GM21423 (cell line): Measurements from ENCODE around the gene CACNA2D3.

Experiments used
- ATAC-seq: cut with Tn5 transposase; IDR thresholded peaks from one replicate; pipeline ENCODE4 v1.9.1; 2021; ENCODE audit warnings: mild to moderate bottlenecking, moderate library complexity; ENCODE audit not compliant: unreplicated experiment

The CACNA2D3 gene

GRCh38 chr3:54213907-54214306 lies 91.6 kb downstream of the CACNA2D3 start:
- ATAC-seq, result no peak

- ATAC-seq, result no peak
Observed at GRCh38 chr3:54214845-54215244, 92.5 kb downstream of the CACNA2D3 start.

GRCh38 chr3:54215521-54215920 lies 93.2 kb downstream of the CACNA2D3 start:
- no peak for ATAC-seq

GRCh38 chr3:54217828-54218227 lies 95.5 kb downstream of the CACNA2D3 start:
- no peak for ATAC-seq

GRCh38 chr3:54222316-54222715 lies 100.0 kb downstream of the CACNA2D3 start:
- ATAC-seq, result no peak

GRCh38 chr3:54223063-54223462 lies 100.7 kb downstream of the CACNA2D3 start:
- ATAC-seq, result no peak

GRCh38 chr3:54225841-54226528 lies 103.6 kb downstream of the CACNA2D3 start:
- no peak for ATAC-seq

GRCh38 chr3:54228806-54229205 lies 106.5 kb downstream of the CACNA2D3 start:
- ATAC-seq, result no peak

GRCh38 chr3:54232618-54233017 lies 110.3 kb downstream of the CACNA2D3 start:
- no peak for ATAC-seq

GRCh38 chr3:54235998-54236397 lies 113.6 kb downstream of the CACNA2D3 start:
- ATAC-seq, result no peak

- no peak for ATAC-seq
Observed at GRCh38 chr3:54237109-54237508, 114.8 kb downstream of the CACNA2D3 start.

GRCh38 chr3:54237788-54238502 lies 115.6 kb downstream of the CACNA2D3 start:
- ATAC-seq, result no peak

- no peak for ATAC-seq
Observed at GRCh38 chr3:54240309-54240708, 118.0 kb downstream of the CACNA2D3 start.

GRCh38 chr3:54243056-54243931 lies 120.9 kb downstream of the CACNA2D3 start:
- no peak for ATAC-seq

- no peak for ATAC-seq
Observed at GRCh38 chr3:54243960-54244682, 121.8 kb downstream of the CACNA2D3 start.

GRCh38 chr3:54251705-54252104 lies 129.4 kb downstream of the CACNA2D3 start:
- no peak for ATAC-seq

- ATAC-seq, result no peak
Observed at GRCh38 chr3:54257125-54257720, 134.9 kb downstream of the CACNA2D3 start.

- ATAC-seq, result no peak
Observed at GRCh38 chr3:54259636-54260035, 137.3 kb downstream of the CACNA2D3 start.

- no peak for ATAC-seq
Observed at GRCh38 chr3:54261141-54261540, 138.8 kb downstream of the CACNA2D3 start.

- no peak for ATAC-seq
Observed at GRCh38 chr3:54262541-54262940, 140.2 kb downstream of the CACNA2D3 start.
